HEK293T (cell line): Measurements from ENCODE around the gene ARHGAP26.

Experiments
- ARNT ChIP-seq: fragments of 450-650 bp; IDR thresholded peaks from 2 replicates; pipeline ENCODE4 v1.6.1; 2017; ENCODE audit warnings: mild to moderate bottlenecking
- ELF4 ChIP-seq: fragments of 450-650 bp; IDR thresholded peaks from 2 replicates; pipeline ENCODE4 v1.6.1; 2017; ENCODE audit warnings: antibody characterized with exemption
- FOXK2 ChIP-seq: fragments of 450-650 bp; IDR thresholded peaks from 2 replicates; pipeline ENCODE4 v1.6.1; 2016; ENCODE audit warnings: mild to moderate bottlenecking
- FOXM1 ChIP-seq: fragments of 450-650 bp; IDR thresholded peaks from 2 replicates; pipeline ENCODE4 v1.6.1; 2017; ENCODE audit warnings: mild to moderate bottlenecking, borderline replicate concordance
- HDGF ChIP-seq: fragments of 450-650 bp; IDR thresholded peaks from 2 replicates; pipeline ENCODE4 v1.6.1; 2017; ENCODE audit warnings: antibody characterized with exemption, borderline replicate concordance
- L3MBTL2 ChIP-seq: fragments of 450-650 bp; conservative IDR thresholded peaks from 2 replicates; pipeline ENCODE4 v1.6.1; 2016; ENCODE audit warnings: mild to moderate bottlenecking
- LEF1 ChIP-seq: fragments of 450-650 bp; IDR thresholded peaks from 2 replicates; pipeline ENCODE4 v1.6.1; 2017; ENCODE audit warnings: mild to moderate bottlenecking, borderline replicate concordance
- NFRKB ChIP-seq: fragments of 450-650 bp; IDR thresholded peaks from 2 replicates; pipeline ENCODE4 v1.6.1; 2016; ENCODE audit warnings: mild to moderate bottlenecking, moderate library complexity
- SP1 ChIP-seq: fragments of 450-650 bp; IDR thresholded peaks from 2 replicates; pipeline ENCODE4 v1.6.1; 2017
- SUZ12 ChIP-seq: fragments of 450-650 bp; IDR thresholded peaks from 2 replicates; pipeline ENCODE4 v1.6.1; 2016; ENCODE audit warnings: mild to moderate bottlenecking
- ZNF384 ChIP-seq: fragments of 450-650 bp; IDR thresholded peaks from 2 replicates; pipeline ENCODE4 v1.6.1; 2016
- TF ChIP-seq, protein P1 (sequence below): fragments of 450-650 bp; IDR thresholded peaks from 2 replicates; pipeline ENCODE4 v1.6.1; 2016

DNA sequence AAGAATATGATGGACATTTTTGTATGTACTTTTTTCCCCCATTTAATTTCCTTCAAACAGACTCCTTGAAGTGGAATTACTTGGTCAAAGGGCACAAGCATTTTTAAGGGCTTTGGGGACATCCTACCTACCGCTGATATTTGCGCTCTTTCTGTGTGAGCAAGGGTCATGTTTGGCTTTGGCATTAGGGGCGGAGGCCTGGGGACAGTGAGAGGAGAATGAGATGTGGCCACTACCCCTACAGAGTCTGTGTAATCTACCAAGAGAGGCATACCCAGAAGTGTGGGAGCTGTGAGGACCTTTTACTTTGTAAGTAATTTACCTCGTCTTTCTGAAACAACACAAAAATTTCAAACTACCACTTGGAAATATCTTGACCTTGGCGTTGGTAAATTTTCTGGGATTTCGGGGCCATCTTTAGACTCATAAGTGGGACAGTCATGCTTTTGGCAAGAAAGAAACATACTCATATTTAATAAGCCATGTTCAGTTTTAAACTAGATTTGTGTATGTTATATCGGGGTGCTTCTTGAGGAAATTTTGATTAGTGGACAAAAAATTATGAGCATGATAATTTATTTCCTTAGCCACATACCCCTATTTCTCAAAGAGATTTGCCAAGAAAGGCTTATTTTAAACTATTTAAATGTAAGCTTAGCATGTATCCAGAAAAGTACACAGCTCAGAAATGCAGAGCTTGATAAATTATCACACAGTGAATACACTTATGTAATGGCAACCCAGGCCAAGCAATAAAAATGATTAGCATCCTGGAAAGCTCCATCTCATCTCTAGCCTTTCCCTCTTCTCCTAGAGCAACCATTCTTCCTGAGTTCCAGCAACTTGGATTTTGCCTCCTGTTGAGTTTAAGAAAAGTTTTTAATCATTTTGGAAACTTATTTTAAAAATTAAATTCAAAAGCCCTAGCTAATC, 63.6 kb downstream of the ARHGAP26 start:
- TF ChIP-seq LEF1 (no peak), FOXM1 (no peak), ELF4 (no peak), SP1 (no peak), L3MBTL2 (no peak), SUZ12 (no peak), ARNT (no peak), HDGF (no peak), ZNF384 (no peak), NFRKB (no peak), FOXK2 (no peak)
- TF ChIP-seq, protein P1, sequence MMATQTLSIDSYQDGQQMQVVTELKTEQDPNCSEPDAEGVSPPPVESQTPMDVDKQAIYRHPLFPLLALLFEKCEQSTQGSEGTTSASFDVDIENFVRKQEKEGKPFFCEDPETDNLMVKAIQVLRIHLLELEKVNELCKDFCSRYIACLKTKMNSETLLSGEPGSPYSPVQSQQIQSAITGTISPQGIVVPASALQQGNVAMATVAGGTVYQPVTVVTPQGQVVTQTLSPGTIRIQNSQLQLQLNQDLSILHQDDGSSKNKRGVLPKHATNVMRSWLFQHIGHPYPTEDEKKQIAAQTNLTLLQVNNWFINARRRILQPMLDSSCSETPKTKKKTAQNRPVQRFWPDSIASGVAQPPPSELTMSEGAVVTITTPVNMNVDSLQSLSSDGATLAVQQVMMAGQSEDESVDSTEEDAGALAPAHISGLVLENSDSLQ = no peak
